ENCODE results near the gene CHD1L.

GRCh38 chr1:147287133-147287865 is 44.8 kb downstream of the CHD1L start:
- TF ChIP-seq CTCF (conservative IDR thresholded peaks at IDR 0.05; ENCODE audit: low read length) (no peak), EZH2phosphoT487 (IDR thresholded peaks at IDR 0.05; ENCODE audit: borderline replicate concordance) (no peak)

All from Loucy (cell line).